Transverse colon (tissue), 4 donors: ENCODE results near the gene CDX1.
A peak's percentile ranks its signal among the peaks of the same experiment; 100 is the strongest.

Source experiments
- EP300 ChIP-seq: sonication (generic); formaldehyde crosslinking; IDR thresholded peaks from one replicate; pipeline ENCODE4 v1.6.1; 2017; ENCODE audit warnings: antibody characterized with exemption, low read depth
- POLR2A ChIP-seq: fragments of 450-650 bp; IDR thresholded peaks from one replicate; pipeline ENCODE4 v1.6.1; 2016; ENCODE audit warnings: antibody characterized with exemption, mild to moderate bottlenecking, moderate library complexity
- POLR2AphosphoS5 ChIP-seq, 3 donors: sonication (generic); formaldehyde crosslinking; IDR thresholded peaks; one replicate each; pipeline ENCODE4 v1.6.1; 2016; ENCODE audit warnings: antibody characterized with exemption in 3 of 3
- TF ChIP-seq, protein P1 (sequence below), 5 experiments: fragments of 200-600 bp in 3 of 5; fragments of 450-650 bp in 2 of 5; sonication (generic) in 3 of 5; IDR thresholded peaks; 1 replicate in 2 of 5; 2 replicates in 3 of 5; pipeline ENCODE4 v1.5.1; 2016 to 2017; ENCODE audit warnings: antibody characterized with exemption in 5 of 5, inconsistent platforms in 3 of 5, mild to moderate bottlenecking in 2 of 5, moderate library complexity in 1 of 5

DNA sequence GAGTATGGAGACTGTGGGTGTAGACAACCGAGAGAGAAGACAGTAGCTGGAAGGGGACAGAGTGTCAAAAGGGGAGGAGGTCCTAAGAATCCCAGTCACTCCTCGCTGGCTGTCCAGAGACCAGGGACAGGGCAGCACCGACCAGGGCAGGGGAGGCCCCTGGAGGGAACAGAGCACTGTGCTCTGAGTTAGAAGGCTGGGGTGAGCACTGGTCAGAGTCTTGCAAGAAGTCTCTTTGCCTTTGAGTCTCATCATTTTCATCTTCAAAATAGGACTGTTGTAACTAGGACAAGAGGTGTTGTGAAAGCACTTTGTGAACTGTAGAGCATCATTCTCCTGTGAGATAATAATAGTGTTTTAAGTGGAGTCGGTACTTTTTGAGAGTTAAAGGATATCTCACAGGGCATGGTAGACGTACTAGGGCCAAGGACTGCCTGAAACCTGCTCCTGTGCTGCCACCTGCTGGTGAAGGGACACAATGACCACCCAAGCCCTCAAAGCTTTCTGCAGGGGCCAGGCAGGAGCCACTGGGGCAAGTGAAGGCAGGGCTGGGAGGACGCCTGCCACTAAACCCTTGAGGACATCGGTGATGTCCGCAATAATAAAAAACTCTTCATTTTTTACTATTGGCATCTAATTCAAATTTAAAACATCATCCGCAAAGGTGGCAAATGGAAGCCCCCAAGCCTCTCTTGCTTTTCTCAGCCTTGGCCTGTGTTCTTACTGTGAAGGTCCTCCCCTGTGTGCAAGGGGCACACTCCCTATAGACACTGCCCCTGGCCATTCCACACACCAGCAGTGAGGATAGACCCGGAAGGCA lies 51.5 kb downstream of the CDX1 start:
- TF ChIP-seq, protein P1, sequence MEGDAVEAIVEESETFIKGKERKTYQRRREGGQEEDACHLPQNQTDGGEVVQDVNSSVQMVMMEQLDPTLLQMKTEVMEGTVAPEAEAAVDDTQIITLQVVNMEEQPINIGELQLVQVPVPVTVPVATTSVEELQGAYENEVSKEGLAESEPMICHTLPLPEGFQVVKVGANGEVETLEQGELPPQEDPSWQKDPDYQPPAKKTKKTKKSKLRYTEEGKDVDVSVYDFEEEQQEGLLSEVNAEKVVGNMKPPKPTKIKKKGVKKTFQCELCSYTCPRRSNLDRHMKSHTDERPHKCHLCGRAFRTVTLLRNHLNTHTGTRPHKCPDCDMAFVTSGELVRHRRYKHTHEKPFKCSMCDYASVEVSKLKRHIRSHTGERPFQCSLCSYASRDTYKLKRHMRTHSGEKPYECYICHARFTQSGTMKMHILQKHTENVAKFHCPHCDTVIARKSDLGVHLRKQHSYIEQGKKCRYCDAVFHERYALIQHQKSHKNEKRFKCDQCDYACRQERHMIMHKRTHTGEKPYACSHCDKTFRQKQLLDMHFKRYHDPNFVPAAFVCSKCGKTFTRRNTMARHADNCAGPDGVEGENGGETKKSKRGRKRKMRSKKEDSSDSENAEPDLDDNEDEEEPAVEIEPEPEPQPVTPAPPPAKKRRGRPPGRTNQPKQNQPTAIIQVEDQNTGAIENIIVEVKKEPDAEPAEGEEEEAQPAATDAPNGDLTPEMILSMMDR (IDR thresholded peaks at IDR 0.05), result peak; percentile 89 to 96 (median 94)
- TF ChIP-seq POLR2AphosphoS5 (IDR thresholded peaks at IDR 0.05) (no peak), EP300 (no peak), POLR2A (no peak)
